SIG-M5 treated with dmso at 0.1 percent for 504 hours (cell line): ENCODE results near the gene HEG1.
"Not testable (repeated sequence)": the region's sequence is repeated elsewhere in the genome, so short reads cannot be mapped to it uniquely, and the experiment has no call there.

Experiments
- DNase-seq: peaks from one replicate; lab custom pipeline; 2025; ENCODE audit not compliant: unreplicated experiment; lab: John Stamatoyannopoulos, UW

Gene HEG1, protein sequence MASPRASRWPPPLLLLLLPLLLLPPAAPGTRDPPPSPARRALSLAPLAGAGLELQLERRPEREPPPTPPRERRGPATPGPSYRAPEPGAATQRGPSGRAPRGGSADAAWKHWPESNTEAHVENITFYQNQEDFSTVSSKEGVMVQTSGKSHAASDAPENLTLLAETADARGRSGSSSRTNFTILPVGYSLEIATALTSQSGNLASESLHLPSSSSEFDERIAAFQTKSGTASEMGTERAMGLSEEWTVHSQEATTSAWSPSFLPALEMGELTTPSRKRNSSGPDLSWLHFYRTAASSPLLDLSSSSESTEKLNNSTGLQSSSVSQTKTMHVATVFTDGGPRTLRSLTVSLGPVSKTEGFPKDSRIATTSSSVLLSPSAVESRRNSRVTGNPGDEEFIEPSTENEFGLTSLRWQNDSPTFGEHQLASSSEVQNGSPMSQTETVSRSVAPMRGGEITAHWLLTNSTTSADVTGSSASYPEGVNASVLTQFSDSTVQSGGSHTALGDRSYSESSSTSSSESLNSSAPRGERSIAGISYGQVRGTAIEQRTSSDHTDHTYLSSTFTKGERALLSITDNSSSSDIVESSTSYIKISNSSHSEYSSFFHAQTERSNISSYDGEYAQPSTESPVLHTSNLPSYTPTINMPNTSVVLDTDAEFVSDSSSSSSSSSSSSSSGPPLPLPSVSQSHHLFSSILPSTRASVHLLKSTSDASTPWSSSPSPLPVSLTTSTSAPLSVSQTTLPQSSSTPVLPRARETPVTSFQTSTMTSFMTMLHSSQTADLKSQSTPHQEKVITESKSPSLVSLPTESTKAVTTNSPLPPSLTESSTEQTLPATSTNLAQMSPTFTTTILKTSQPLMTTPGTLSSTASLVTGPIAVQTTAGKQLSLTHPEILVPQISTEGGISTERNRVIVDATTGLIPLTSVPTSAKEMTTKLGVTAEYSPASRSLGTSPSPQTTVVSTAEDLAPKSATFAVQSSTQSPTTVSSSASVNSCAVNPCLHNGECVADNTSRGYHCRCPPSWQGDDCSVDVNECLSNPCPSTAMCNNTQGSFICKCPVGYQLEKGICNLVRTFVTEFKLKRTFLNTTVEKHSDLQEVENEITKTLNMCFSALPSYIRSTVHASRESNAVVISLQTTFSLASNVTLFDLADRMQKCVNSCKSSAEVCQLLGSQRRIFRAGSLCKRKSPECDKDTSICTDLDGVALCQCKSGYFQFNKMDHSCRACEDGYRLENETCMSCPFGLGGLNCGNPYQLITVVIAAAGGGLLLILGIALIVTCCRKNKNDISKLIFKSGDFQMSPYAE (N-terminal part only)

GRCh38 chr3:125055913-125056745 is at the start of gene HEG1:
Gene HEG1 (minus strand): TSS chr3:125055997. CDS start chr3:125055890, 107 bp downstream.
- DNase-seq: peak; percentile 45

GRCh38 chr3:125105116-125105515 is 49.3 kb upstream of the HEG1 start:
- no peak for DNase-seq

- no peak for DNase-seq
Measured at GRCh38 chr3:125104639-125105038, 48.8 kb upstream of the HEG1 start.

DNA sequence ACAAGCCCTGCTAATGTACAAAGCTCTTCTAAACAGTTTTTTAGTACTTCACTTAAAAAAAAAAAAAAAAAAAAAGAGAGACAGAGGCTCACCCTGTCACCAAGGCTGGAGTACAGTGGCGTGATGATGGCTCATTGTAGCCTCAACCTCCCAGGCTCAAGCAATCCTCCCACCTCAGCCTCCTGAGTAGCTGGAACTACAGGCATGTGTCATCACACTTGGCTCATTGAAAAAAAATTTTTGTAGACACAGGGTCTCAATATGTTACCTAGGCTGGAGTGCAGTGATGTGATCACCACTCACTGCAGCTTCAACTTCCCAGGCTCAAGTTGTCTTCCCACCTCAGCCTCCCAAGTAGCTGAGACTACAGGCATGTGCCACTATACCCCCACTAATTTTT is 47.6 kb upstream of the HEG1 start:
- no peak for DNase-seq

DNA sequence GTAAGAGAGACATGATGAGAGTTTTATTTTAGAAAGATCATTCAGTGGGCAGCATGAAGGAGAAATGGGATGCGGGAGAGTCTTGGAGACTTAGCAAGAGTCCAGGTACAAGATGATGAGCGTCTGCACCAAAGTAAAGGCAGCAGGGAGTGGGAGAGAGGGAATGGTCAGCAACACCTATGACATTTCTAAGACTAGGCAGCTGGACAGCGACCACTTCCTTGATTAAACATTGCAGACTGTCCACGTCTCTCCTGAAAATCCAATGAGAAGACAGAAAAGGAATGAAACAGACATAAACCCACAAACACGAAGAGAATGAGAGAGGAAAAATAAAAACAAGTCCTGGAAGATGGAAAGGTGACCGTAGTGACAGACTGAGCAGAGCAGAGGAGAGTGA is 46.7 kb upstream of the HEG1 start:
- no peak for DNase-seq

DNA sequence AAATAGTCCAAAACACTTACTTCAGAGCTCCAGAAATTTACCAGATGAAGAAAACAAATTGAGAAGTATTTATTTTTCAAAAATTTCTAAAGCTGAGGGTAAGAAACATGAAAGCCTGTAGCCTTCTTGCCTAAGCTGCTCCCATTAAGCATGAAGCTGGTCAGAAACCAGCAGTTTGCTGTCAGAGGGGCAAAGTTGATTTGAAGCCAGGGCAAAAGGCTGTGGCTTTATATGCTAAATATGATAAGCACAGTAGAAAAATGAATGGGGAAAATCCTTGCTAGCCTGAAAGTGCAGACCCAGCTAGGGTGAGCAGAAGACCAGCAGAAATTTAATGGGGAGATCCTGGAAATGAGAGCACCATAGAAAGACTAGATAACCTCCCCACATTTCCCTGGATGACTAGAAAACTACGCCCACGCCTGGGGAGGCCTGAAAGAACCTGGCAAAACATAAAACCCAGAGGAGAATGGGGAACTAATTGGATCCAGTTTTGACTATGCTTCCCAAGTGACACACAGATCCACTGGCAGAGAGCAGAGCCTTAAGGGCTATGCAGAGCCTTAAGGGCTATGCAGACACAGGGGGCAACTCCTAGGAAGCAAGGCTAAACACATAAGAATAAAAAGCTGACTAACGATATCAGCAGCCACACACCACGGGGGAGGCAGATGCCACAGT is 43.0 kb upstream of the HEG1 start:
- no peak for DNase-seq

DNA sequence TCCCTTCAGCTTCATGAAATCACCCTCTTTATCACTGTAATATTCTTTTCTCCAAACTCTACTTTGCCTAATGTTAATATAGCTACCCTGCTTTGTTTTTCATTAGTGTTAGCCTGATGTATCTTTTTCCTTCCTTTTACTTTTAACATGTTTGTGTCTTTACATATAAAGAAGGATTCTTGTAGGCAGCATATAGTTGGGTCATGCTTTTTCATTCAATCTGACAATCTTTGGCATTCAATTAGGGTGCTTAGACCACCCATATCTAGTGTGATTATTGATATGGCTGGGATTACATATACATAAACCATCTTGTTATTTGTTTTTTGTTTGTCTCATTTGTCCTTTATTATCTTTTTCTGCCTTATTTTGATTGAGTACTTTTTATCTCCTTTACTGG is 34.9 kb upstream of the HEG1 start:
- no peak for DNase-seq

DNA sequence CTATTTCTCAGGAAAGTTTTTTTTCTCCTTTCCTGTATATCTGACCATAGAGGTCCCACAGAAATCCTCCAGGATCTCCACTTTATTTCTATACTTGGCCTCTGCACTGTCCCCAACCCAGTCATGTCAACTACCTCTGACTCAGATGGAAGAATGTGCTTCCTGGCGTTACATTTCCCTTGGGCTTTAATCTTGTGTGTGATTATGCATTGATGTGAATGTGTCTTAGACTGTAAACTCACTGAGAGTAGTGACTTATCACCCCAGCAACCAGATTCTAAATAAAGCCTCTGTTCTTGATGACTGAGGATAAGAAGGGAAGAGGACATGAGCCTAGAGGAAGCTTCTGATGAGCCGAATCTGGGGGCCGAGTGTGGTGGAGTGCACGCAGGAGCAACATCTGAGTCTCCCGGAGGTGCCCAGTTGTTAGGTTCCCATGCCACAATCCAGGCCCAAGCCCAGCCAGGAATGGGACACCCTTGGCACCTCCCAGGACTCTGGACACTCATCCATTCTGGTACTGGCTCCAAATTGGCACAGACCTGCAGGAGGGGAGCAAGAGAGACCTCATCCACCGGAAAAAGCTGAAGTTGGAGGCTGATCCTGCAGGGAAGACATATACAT is 32.1 kb upstream of the HEG1 start:
- no peak for DNase-seq

DNA sequence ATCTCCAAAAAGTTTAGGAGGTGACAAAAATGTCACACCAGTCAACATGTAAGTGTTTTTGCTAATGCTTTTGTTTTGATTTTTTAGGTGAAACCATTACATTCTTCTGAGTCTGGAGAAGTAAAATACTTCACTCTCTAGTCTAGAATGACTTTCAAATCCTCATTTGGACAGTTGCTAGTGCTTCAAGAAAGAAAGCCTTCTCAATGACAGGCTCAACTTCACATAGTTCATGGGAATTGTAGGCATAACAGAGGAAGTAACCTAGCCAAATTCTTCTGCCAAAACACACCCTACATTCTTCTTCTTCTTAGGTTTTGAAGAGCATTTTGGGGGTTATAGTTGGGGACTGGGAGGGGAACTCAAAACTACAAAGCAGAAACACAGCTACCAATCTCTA is 29.4 kb upstream of the HEG1 start:
- no peak for DNase-seq

DNA sequence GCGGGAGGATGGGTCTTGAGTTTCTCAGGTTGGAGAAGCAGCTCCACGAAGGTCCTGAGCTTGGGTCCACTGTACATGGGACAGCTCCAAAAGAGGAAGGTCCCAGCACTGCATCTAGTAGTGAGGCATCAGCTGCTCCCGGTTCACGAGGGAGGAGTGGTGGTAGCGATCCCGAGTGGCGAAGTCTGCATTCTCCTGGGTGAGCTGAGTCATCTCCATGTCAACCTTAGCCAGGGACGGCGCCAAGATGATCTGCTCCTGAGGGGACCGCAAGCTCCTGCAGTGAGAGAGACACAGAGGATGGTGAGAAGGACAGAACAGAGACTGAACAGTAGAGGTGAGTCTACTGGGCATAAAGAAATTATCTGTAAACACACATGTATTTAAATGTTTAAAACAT is 28.0 kb upstream of the HEG1 start:
- DNase-seq: no peak

GRCh38 chr3:125082339-125082738 is 26.5 kb upstream of the HEG1 start:
- not testable (repeated sequence) for DNase-seq

DNA sequence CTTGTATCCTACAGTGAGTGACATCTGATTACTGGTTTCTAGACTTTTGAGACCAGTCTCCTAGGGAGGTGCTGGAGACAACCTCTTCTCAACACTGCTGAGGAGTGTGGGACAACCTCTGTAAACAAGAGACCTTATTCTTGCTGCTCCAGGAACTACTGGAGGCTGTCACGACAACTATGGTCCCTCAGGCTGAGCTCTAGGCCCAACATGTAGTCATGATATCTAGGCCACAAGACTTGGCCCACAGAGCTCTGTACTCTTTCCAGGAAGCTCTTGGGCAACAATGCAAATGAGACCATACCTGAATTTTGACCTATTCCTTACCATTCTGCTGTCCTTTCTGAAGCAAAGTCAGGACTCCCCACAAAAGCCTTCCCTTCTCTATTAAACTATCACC is 24.3 kb upstream of the HEG1 start:
- no peak for DNase-seq

DNA sequence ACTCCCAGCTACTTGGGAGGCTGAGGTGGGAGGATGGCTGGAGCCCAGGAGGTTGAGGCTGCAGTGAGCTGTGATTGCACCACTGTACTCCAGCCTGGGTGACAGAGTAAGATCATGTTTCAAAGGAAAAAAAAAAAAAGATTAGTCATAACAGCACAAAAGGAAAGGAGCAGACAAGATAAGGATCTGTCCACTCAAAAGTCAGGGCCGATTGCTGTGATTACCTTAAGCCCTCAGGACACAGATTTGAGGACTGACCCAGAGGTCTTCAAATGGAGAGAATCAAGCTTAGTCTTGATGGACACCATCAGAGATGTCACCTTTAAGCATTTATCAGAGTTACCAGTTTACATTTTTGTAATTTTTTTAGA is 23.9 kb upstream of the HEG1 start:
- peak; percentile 13 for DNase-seq

DNA sequence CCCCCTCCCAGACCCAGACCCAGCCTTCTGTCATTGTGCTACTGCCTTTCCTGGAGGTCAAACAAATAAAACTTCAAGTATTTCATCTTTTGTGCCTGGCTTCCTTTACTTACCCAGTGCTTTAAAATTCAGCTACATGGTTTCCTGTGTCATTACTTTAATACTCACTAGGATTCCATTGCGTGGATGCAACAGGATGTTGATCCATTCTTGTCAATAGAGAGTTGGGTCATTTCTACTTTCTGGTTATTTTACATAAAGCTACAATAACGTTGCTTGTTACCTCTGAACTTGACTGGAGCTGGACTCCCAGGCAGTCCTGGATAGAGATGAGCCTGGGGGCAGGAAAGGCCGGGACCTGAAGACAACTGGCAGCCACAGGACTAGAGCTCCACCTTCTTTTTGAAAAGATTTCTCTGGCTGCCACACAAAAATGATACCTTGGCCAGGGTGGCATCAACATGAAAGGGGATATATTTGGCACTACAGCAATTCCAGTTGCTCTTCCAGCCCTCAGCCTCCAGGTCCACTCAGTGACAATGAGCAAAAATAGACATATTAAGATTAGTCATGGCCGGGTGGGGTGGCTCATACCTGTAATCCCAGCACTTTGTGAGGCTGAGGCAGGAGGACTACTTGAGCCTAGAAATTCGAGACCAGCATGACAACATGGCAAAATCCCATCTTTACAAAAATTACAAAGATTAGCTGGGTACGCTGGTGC is 23.3 kb upstream of the HEG1 start:
- peak; percentile 23 for DNase-seq

- DNase-seq: no peak
Measured at GRCh38 chr3:125077864-125078263, 22.1 kb upstream of the HEG1 start.

DNA sequence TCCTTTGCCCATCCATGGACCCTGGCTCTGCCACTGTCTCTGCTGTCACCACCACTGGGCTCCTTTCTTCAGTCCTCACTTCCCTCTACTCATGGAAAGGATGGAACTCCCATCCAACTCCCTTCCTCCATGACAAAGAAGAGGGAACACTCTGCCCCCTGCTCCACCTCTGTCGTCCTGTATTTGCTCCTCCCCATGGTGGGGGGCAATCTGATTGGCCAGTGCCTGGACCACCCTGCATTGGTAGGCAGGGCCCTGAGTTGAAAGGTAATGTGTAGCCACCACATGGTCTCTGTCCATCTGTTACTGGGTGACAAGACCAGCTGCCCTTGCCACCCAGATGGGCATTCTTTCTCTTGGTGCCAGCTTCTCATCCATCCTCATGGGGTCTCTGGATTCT is 20.7 kb upstream of the HEG1 start:
- no peak for DNase-seq

- DNase-seq: no peak
Measured at GRCh38 chr3:125075738-125076137, 19.9 kb upstream of the HEG1 start.

DNA sequence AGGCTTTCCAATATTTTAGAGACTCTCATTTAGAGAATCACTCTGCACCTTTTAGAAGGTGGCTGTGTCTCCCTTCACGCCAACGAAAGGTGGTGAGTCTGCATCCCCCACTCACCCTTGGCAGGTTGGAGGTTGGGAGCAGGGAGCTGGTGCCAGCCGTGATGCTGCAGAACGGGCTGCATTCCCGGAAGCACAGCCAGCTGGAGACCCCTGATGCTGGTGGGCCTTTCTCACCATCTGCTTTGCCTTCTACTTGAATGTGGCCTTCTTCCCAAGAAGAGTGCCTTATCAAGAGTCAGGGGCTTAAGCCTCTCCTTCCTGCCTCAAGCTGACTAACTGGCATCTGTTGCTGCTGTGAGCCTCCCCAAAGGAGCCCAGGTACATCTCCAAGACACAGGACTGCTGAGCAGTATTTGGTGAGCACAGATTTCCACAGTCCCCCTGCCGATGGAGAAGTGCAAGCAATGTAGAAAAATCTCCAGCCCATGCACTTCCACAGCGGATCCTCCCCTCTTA is 17.7 kb upstream of the HEG1 start:
- DNase-seq: no peak
